ENCODE data around the gene FAM169A. TPM values are rescaled to one million over a fixed set of nuclear protein-coding genes. Genes with fewer than 3 reads are reported as not detected.

FAM169A gene
- polyA plus RNA-seq, 1 donor from 2014 or later, result 46.7 TPM

- no peaks in the 10 kb centered on the region for H3K36me3 ChIP-seq (ENCODE audit: insufficient read depth, low read length)
- no peaks in the 10 kb centered on the region for H3K9me3 ChIP-seq (ENCODE audit: low read length)
- H3F3A ChIP-seq (ENCODE audit: insufficient read depth, low read length, poor library complexity, severe bottlenecking), result no peaks in the 10 kb centered on the region
- H2AFZ ChIP-seq (ENCODE audit: low read depth, low read length), result no peak overlapping the region
- no peak overlapping the region for H3K27ac ChIP-seq (ENCODE audit: low read length)
- no peaks in the 10 kb centered on the region for H3K27me3 ChIP-seq (ENCODE audit: insufficient read depth, low read depth, low read length)
- H3K79me2 ChIP-seq (replicated peaks; ENCODE audit: insufficient read depth, low read length), result no peaks in the 10 kb centered on the region
- no peak overlapping the region for H3K4me3 ChIP-seq (ENCODE audit: low read length)
- no peak overlapping the region for H3K9ac ChIP-seq (ENCODE audit: low read length)
- TF ChIP-seq POLR2AphosphoS5 (IDR thresholded peaks at IDR 0.05) (no peak), TAF1 (IDR thresholded peaks at IDR 0.05; ENCODE audit: low read depth) (no peak), EP300 (conservative IDR thresholded peaks at IDR 0.05; ENCODE audit: poor library complexity, severe bottlenecking) (no peak), CTCF (IDR thresholded peaks at IDR 0.05; ENCODE audit: poor library complexity, severe bottlenecking) (no peak), MXI1 (conservative IDR thresholded peaks at IDR 0.05; ENCODE audit: poor library complexity, severe bottlenecking) (no peak), SMC3 (conservative IDR thresholded peaks at IDR 0.05; ENCODE audit: poor library complexity) (no peak), EZH2 (IDR thresholded peaks at IDR 0.05; ENCODE audit: borderline replicate concordance, insufficient read depth, low read length, poor library complexity, severe bottlenecking) (no peak), RAD21 (conservative IDR thresholded peaks at IDR 0.05) (no peak)
- TF ChIP-seq, protein P1, sequence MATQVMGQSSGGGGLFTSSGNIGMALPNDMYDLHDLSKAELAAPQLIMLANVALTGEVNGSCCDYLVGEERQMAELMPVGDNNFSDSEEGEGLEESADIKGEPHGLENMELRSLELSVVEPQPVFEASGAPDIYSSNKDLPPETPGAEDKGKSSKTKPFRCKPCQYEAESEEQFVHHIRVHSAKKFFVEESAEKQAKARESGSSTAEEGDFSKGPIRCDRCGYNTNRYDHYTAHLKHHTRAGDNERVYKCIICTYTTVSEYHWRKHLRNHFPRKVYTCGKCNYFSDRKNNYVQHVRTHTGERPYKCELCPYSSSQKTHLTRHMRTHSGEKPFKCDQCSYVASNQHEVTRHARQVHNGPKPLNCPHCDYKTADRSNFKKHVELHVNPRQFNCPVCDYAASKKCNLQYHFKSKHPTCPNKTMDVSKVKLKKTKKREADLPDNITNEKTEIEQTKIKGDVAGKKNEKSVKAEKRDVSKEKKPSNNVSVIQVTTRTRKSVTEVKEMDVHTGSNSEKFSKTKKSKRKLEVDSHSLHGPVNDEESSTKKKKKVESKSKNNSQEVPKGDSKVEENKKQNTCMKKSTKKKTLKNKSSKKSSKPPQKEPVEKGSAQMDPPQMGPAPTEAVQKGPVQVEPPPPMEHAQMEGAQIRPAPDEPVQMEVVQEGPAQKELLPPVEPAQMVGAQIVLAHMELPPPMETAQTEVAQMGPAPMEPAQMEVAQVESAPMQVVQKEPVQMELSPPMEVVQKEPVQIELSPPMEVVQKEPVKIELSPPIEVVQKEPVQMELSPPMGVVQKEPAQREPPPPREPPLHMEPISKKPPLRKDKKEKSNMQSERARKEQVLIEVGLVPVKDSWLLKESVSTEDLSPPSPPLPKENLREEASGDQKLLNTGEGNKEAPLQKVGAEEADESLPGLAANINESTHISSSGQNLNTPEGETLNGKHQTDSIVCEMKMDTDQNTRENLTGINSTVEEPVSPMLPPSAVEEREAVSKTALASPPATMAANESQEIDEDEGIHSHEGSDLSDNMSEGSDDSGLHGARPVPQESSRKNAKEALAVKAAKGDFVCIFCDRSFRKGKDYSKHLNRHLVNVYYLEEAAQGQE (IDR thresholded peaks at IDR 0.05; ENCODE audit: borderline replicate concordance), result no peak
- H3K9me2 ChIP-seq (ENCODE audit: insufficient read depth, low read length), result no peaks in the 10 kb centered on the region
- no peaks in the 10 kb centered on the region for H4K20me1 ChIP-seq (ENCODE audit: insufficient read depth)
- H3K4me2 ChIP-seq (ENCODE audit: low read length), result no peak overlapping the region
Observed at GRCh38 chr5:74778609-74779008, 87.6 kb downstream of the FAM169A start.

- TF ChIP-seq SMC3 (conservative IDR thresholded peaks at IDR 0.05; ENCODE audit: poor library complexity) (no peak), EZH2 (IDR thresholded peaks at IDR 0.05; ENCODE audit: borderline replicate concordance, insufficient read depth, low read length, poor library complexity, severe bottlenecking) (no peak), CTCF (IDR thresholded peaks at IDR 0.05; ENCODE audit: poor library complexity, severe bottlenecking) (no peak), MXI1 (conservative IDR thresholded peaks at IDR 0.05; ENCODE audit: poor library complexity, severe bottlenecking) (no peak), RAD21 (conservative IDR thresholded peaks at IDR 0.05) (no peak), TAF1 (IDR thresholded peaks at IDR 0.05; ENCODE audit: low read depth) (no peak)
- no peaks in the 10 kb centered on the region for H3K27me3 ChIP-seq (ENCODE audit: insufficient read depth, low read depth, low read length)
- no peaks in the 10 kb centered on the region for H3K9me2 ChIP-seq (ENCODE audit: insufficient read depth, low read length)
- H3F3A ChIP-seq (ENCODE audit: insufficient read depth, low read length, poor library complexity, severe bottlenecking), result no peaks in the 10 kb centered on the region
- no peaks in the 10 kb centered on the region for H4K20me1 ChIP-seq (ENCODE audit: insufficient read depth)
- H3K79me2 ChIP-seq (replicated peaks; ENCODE audit: insufficient read depth, low read length), result peaks cover 16% of the 10 kb centered on the region
- H2AFZ ChIP-seq (ENCODE audit: low read depth, low read length), result no peak overlapping the region
- no peaks in the 10 kb centered on the region for H3K9me3 ChIP-seq (ENCODE audit: low read length)
- H3K4me2 ChIP-seq (ENCODE audit: low read length), result no peak overlapping the region
- no peak overlapping the region for H3K9ac ChIP-seq (ENCODE audit: low read length)
- H3K4me3 ChIP-seq (ENCODE audit: low read length), result no peak overlapping the region
- H3K27ac ChIP-seq (ENCODE audit: low read length), result no peak overlapping the region
- no peaks in the 10 kb centered on the region for H3K36me3 ChIP-seq (ENCODE audit: insufficient read depth, low read length)
Observed at GRCh38 chr5:74772359-74772758, 93.8 kb downstream of the FAM169A start.
